HepG2 (cell line): ENCODE data around the gene KRTAP2-3. TPM values are rescaled to one million over a fixed set of nuclear protein-coding genes. Genes with fewer than 3 reads are reported as not detected.
"Not testable (repeated sequence)": the region's sequence is repeated elsewhere in the genome, so short reads cannot be mapped to it uniquely, and the experiment has no call there.

Source experiments
- ATAC-seq: fragments of 200-7000 bp; cut with Tn5 transposase; 3 replicates; pipeline ENCODE4 v1.9.1; 2020; ENCODE audit warnings: mild to moderate bottlenecking, moderate library complexity
- BruUV-seq: library from RNA; stranded (reverse); fragments of 400-500 nt; replicated peaks from 2 replicates; lab custom pipeline; 2021; lab: Mats Ljungman, UMichigan
- CTCF ChIA-PET: fragments of 300-600 bp; formaldehyde crosslinking; extraction: SDS; loops from one replicate; lab custom pipeline; 2021; ENCODE audit warnings: low total read pairs, inconsistent platforms, low intra/inter-chr PET ratio; lab: Yijun Ruan, JAX
- POLR2A ChIA-PET: fragments of 350-600 bp; sonication (Branson Sonifier 250); formaldehyde crosslinking; loops from one replicate; lab custom pipeline; 2020; ENCODE audit warnings: antibody characterized with exemption, inconsistent platforms; lab: Yijun Ruan, JAX
- DNase-seq: peaks from one replicate; pipeline ENCODE4 v3.0.0-alpha.2; 2015; ENCODE audit warnings: low spot score
- FAIRE-seq: peaks from 3 replicates; lab custom pipeline; 2011; peaks lifted over from hg19 to GRCh38; lab: Jason Lieb, UNC
- H2AFZ ChIP-seq: one replicate; pipeline ENCODE4 v1.6.1; 2011; ENCODE audit warnings: low read length, inconsistent platforms
- H3K27ac ChIP-seq: fragments of 300-600 bp; 3 replicates; pipeline ENCODE4 v1.8.0; 2011; ENCODE audit warnings: mixed run types, mild to moderate bottlenecking, mixed read lengths, low read length, inconsistent platforms; ENCODE audit not compliant: insufficient read depth; ENCODE audit errors: extremely low read length
- H3K27me3 ChIP-seq, 2 experiments: fragments of 200-600 bp in 1 of 2; 2 replicates in 1 of 2; 3 replicates in 1 of 2; pipeline versions ENCODE4 v1.6.0 to v1.8.0; 2011; ENCODE audit warnings: low read length in 2 of 2, mild to moderate bottlenecking in 2 of 2, moderate library complexity in 2 of 2, inconsistent platforms in 1 of 2; ENCODE audit not compliant: insufficient read depth in 2 of 2, control insufficient read depth in 1 of 2
- H3K36me3 ChIP-seq, 2 experiments: fragments of 200-600 bp in 1 of 2; replicated peaks in 1 of 2; 2 replicates in 1 of 2; 3 replicates in 1 of 2; pipeline versions ENCODE4 v1.5.1 to v1.8.0; 2011; ENCODE audit warnings: low read length in 2 of 2, inconsistent platforms in 1 of 2; ENCODE audit not compliant: insufficient read depth in 2 of 2, control insufficient read depth in 1 of 2
- H3K4me1 ChIP-seq: 2 replicates; pipeline ENCODE4 v1.5.1; 2012; ENCODE audit warnings: low read length, inconsistent platforms; ENCODE audit not compliant: insufficient read depth
- H3K4me2 ChIP-seq: 2 replicates; pipeline ENCODE4 v1.6.0; 2011; ENCODE audit warnings: low read depth, low read length, inconsistent platforms
- H3K4me3 ChIP-seq, 3 experiments: fragments of 200-600 bp in 1 of 3; sonication (generic), shearing (Covaris generic) in 1 of 3; replicated peaks in 1 of 3; 2 replicates each; pipeline ENCODE4 v1.5.1; 2011 to 2016; ENCODE audit warnings: low read length in 3 of 3, inconsistent platforms in 2 of 3, low read depth in 2 of 3, mild to moderate bottlenecking in 2 of 3, control low read depth in 1 of 3, mixed read lengths in 1 of 3; ENCODE audit not compliant: insufficient read depth in 1 of 3
- H3K79me2 ChIP-seq: one replicate; pipeline ENCODE4 v1.6.1; 2011; ENCODE audit warnings: low read length, inconsistent platforms; ENCODE audit not compliant: insufficient read depth
- H3K9ac ChIP-seq: 2 replicates; pipeline ENCODE4 v1.6.0; 2011; ENCODE audit warnings: mild to moderate bottlenecking, low read depth, low read length, inconsistent platforms; ENCODE audit not compliant: insufficient read depth
- H3K9me3 ChIP-seq: 2 replicates; pipeline ENCODE4 v1.5.1; 2012; ENCODE audit warnings: mild to moderate bottlenecking, low read length
- H4K20me1 ChIP-seq: 2 replicates; pipeline ENCODE4 v1.6.0; 2011; ENCODE audit warnings: inconsistent platforms, mild to moderate bottlenecking, low read length, moderate library complexity; ENCODE audit not compliant: insufficient read depth
- KLF9 ChIP-seq: IDR thresholded peaks from 2 replicates; pipeline ENCODE4 v1.6.1; 2016; ENCODE audit warnings: low read depth
- MBNL3 ChIP-seq: fragments of 250-450 bp; sonication (Bioruptor Pico); conservative IDR thresholded peaks from 2 replicates; pipeline ENCODE4 v1.8.0; 2022; ENCODE audit warnings: mild to moderate bottlenecking, inconsistent platforms
- NR2F2 ChIP-seq: IDR thresholded peaks from 2 replicates; pipeline ENCODE4 v1.6.1; 2012; ENCODE audit warnings: low read depth, inconsistent platforms, borderline replicate concordance
- PCBP1 ChIP-seq: fragments of 200-400 bp; formaldehyde crosslinking; IDR thresholded peaks from 2 replicates; pipeline ENCODE4 v1.6.1; 2017; ENCODE audit warnings: mild to moderate bottlenecking, low read depth, low read length, borderline replicate concordance
- TBL1XR1 ChIP-seq: fragments of 150-350 bp; IDR thresholded peaks from 2 replicates; pipeline ENCODE4 v1.6.1; 2014; ENCODE audit warnings: borderline replicate concordance, low read length; ENCODE audit not compliant: partially characterized antibody
- ZNF503 ChIP-seq: sonication (generic); formaldehyde crosslinking; IDR thresholded peaks from 2 replicates; pipeline ENCODE4 v1.4.0; 2020; ENCODE audit warnings: missing genetic modification reagents
- WGBS: methylation state at CpG from one replicate; pipeline ENCODE4 v1.1.6; 2017; ENCODE audit warnings: low lambda C conversion rate; 5-methylcytosine and 5-hydroxymethylcytosine counted together
- in situ Hi-C: cut with HindIII; loops from 2 replicates; pipeline ENCODE4 v1.10.0; 2017; ENCODE audit warnings: low pct_unique_long_range_greater_than_20kb; ENCODE audit not compliant: extremely low pct_ligation_motif_present
- intact Hi-C: fragments of 100-400 bp; cut with micrococcal nuclease; formaldehyde crosslinking; loops from one replicate; pipeline ENCODE4 v1.10.0; 2022; ENCODE audit not compliant: unreplicated experiment
- polyA plus RNA-seq, 8 experiments: library from polyadenylated mRNA; depleted of rRNA in 3 of 8; stranded (reverse) in 7 of 8; unstranded in 1 of 8; fragments of >200 nt; fragmentation: Illumina TruSeq in 4 of 8; extraction: Trizol in 4 of 8; gene quantifications; 2 replicates each; pipeline versions ENCODE4 v1.2.1 to v1.2.3, GENCODE V29; 2011 to 2016; ENCODE audit warnings: low read depth in 4 of 8, missing spikeins in 1 of 8, mixed read lengths in 1 of 8; ENCODE audit not compliant: insufficient read depth in 1 of 8
- total RNA-seq, 5 experiments: library from RNA; depleted of rRNA; stranded (reverse); fragments of >200 nt; fragmentation: Illumina TruSeq; extraction: Trizol; gene quantifications; 2 replicates each; pipeline ENCODE4 v1.2.3, GENCODE V29; 2016; ENCODE audit warnings: low read depth in 1 of 5

The KRTAP2-3 gene
- total and polyA plus RNA-seq, 2 of the 13 experiments (the other 11 are each of a cell fraction or from before 2014, with no cell fraction given) = 0.25 TPM; not detected in 1

GRCh38 chr17:41103896-41104295, 44.0 kb upstream of the KRTAP2-3 start:
- intact Hi-C loops = no loop called here
- no peak overlapping the region for H3K4me2 ChIP-seq
- H3K9ac ChIP-seq = no peak overlapping the region
- ChIA-PET CTCF (no interaction called here), POLR2A (no interaction called here)
- H2AFZ ChIP-seq = no peak overlapping the region
- no peak for ATAC-seq
- in situ Hi-C loops = no loop called here
- H3K4me3 ChIP-seq = no peak overlapping the region
- H3K4me1 ChIP-seq = no peaks in the 10 kb centered on the region
- H3K9me3 ChIP-seq = no peaks in the 10 kb centered on the region
- no peaks in the 10 kb centered on the region for H3K36me3 ChIP-seq
- H3K79me2 ChIP-seq = no peaks in the 10 kb centered on the region
- no peak for FAIRE-seq
- BruUV-seq = no TSS peak
- no peaks in the 10 kb centered on the region for H4K20me1 ChIP-seq
- DNase-seq = no peak
- TF ChIP-seq MBNL3 (CRISPR knock-in tag) (no peak), ZNF503 (CRISPR knock-in tag) (no peak), TBL1XR1 (no peak)
- WGBS = 91% methylated on average over 1 of the region's 1 CpG
- no peak overlapping the region for H3K27ac ChIP-seq
- H3K27me3 ChIP-seq = peaks cover 0 to 5% of the 10 kb centered on the region in 2 experiments; a peak in 2 of 5 replicates

DNA sequence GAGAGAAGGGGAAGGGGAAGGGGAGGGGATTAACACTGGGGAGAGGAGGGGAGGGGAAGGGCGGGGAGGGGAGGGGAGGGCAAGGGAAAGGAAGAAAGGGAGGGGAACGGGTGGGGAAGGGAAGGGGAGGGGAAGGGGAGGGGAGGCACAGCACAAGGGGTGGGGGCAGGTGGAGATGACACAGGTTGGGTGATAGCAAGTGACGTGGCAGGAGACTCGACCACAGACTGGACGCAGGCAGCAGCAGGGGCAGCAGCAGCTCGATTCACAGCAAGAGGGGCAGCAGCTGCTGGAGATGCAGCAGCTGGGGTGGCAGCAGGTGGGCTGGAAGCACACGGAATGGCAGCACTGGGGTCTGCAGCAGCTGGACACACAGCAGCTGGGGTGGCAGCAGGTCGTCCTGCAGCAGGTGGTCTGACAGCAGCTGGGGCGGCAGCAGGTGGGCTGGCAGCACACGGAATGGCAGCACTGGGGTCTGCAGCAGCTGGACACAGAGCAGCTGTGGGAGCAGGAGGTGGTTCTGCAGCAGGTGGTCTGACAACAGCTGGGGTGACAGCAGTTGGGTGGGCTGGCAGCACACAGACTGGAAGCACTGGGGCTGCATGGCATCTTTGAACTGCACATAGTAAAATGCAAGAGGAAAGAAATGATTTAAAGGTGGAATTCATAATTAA, 41.8 kb upstream of the KRTAP2-3 start, which contains the start of gene KRTAP4-16:
Gene KRTAP4-16, minus strand, starts transcription at position 624 of the 674 bp plus-strand sequence. Its CDS starts 0 bp downstream, at position 624.
- DNase-seq (no peak), ATAC-seq (no peak)
- Histone ChIP-seq H3K4me1 (no peaks in the 10 kb centered on the region), H3K4me3 (no peak within 1 kb of the TSS), H3K9me3 (no peaks in the 10 kb centered on the region), H2AFZ (no peak within 1 kb of the TSS), H3K79me2 (no peaks in the 10 kb centered on the region), H3K4me2 (no peak within 1 kb of the TSS), H3K36me3 (no peaks in the 10 kb centered on the region), H4K20me1 (no peaks in the 10 kb centered on the region)
- intact Hi-C loops = no loop called here
- ChIA-PET POLR2A (no interaction called here), CTCF (no interaction called here)
- BruUV-seq = no TSS peak
- 21% methylated on average over 10 of the region's 10 CpGs for WGBS
- TF ChIP-seq NR2F2 (no peak), PCBP1 (0 out of 2 replicates have a peak, but pooled peaks have one; percentile 40), KLF9 (no peak)
- TF ChIP-seq, all 625 proteins: peak for 1
- in situ Hi-C loops = no loop called here
- Histone ChIP-seq H3K9ac (no peak within 1 kb of the TSS), H3K27me3 (peaks cover 0 to 11% of the 10 kb centered on the region in 2 experiments; a peak in 2 of 5 replicates), H3K27ac (no peak within 1 kb of the TSS)
- FAIRE-seq = no peak

DNA sequence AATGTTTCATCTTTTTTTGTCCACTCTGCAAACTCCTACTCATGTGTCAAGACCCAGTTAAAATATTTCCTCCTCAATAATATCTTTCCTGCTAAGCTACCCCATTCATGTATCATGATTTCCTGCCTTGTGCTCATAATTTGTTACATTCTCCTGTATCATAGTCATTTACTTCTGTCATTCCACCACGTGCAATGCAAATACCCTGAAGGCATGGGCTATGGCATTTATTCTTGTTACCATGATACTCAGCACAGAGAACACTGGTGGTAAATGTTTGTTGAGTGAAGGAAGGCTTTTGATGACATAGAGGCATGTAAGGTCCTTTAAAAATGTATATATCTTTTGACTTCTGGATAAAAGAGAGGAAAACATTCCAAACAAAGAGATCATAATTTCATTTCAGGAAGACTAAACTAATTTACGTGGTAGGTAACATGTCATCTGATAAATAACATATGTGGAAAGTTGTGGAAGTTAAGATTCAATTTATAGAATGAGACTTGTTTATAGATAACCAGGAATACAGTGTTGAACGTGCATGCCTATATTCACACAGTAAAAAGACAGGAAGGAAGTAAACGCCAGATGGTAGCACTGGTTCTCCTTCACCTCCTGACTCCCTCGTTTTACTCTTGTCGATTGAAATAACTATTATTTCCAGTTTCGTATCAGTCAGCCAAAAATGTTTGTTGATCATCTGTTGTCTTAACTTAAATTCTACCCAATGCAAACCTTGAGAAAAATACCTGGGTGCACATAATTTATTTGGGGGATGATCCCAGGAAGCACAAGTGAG, 40.0 kb upstream of the KRTAP2-3 start:
- H4K20me1 ChIP-seq, BruUV-seq, FAIRE-seq, H3K4me2 ChIP-seq, H3K4me1 ChIP-seq, DNase-seq, ATAC-seq, in situ Hi-C loops, H3K9ac ChIP-seq, H3K36me3 ChIP-seq, H2AFZ ChIP-seq, H3K4me3 ChIP-seq, POLR2A ChIA-PET, H3K79me2 ChIP-seq, CTCF ChIA-PET, H3K27ac ChIP-seq, H3K9me3 ChIP-seq, intact Hi-C loops: not testable (repeated sequence)
- H3K27me3 ChIP-seq = peaks cover 0 to 11% of the 10 kb centered on the region in 2 experiments; a peak in 2 of 5 replicates
- 15% methylated on average over 7 of the region's 7 CpGs for WGBS
